Cardiac fibroblast (primary cell): Measurements from ENCODE around the gene MED12L.

Experiments used
- DNase-seq, 2 donors: peaks; one replicate each; pipeline versions ENCODE4 v3.0.0 to v3.0.0-alpha.2; 2010; ENCODE audit warnings: low read depth in 2 of 2
- H3K4me3 ChIP-seq, 2 donors: replicated peaks in 1 of 2; 1 replicate in 1 of 2; 2 replicates in 1 of 2; pipeline ENCODE4 v1.5.1; 2011; ENCODE audit warnings: low read depth in 2 of 2, low read length in 2 of 2, mild to moderate bottlenecking in 2 of 2, moderate library complexity in 1 of 2
- CTCF ChIP-seq: IDR thresholded peaks from one replicate; pipeline ENCODE4 v1.5.1; 2011; ENCODE audit warnings: low read depth, mild to moderate bottlenecking, low read length, inconsistent platforms

MED12L gene

GRCh38 chr3:151421938-151422337, 336.5 kb downstream of the MED12L start:
- no peak overlapping the region for H3K4me3 ChIP-seq
- DNase-seq = no peak
- no peak for TF ChIP-seq CTCF

GRCh38 chr3:151423091-151423490, 337.6 kb downstream of the MED12L start:
- H3K4me3 ChIP-seq = no peak overlapping the region
- no peak for DNase-seq
- TF ChIP-seq CTCF = no peak

- peak; percentile 37 for TF ChIP-seq CTCF
- no peak overlapping the region for H3K4me3 ChIP-seq
- peak in 1 of 2 donors; percentile 22 for DNase-seq
Measured at GRCh38 chr3:151425627-151426340, 340.3 kb downstream of the MED12L start.

GRCh38 chr3:151426341-151426657, 340.8 kb downstream of the MED12L start:
- no peak for DNase-seq
- TF ChIP-seq CTCF = no peak
- no peak overlapping the region for H3K4me3 ChIP-seq

- no peak for TF ChIP-seq CTCF
- no peak overlapping the region for H3K4me3 ChIP-seq
- no peak for DNase-seq
Measured at GRCh38 chr3:151428386-151428785, 342.9 kb downstream of the MED12L start.

- no peak overlapping the region for H3K4me3 ChIP-seq
- no peak for TF ChIP-seq CTCF
- peak; percentile 27 to 66 for DNase-seq
Measured at GRCh38 chr3:151430821-151431484, 345.5 kb downstream of the MED12L start.
